Measurements from ENCODE around the gene TMOD1. TPM values are rescaled to one million over a fixed set of nuclear protein-coding genes. Genes with fewer than 3 reads are reported as not detected.

Gene TMOD1
- total and polyA plus RNA-seq, 10 of the 15 experiments (the other 5 are each of a cell fraction or from before 2014, with no cell fraction given) = 4.0 to 44.1 (median 15.4) TPM

GRCh38 chr9:97529363-97530076 lies 28.1 kb downstream of the TMOD1 start (continued):
- TF ChIP-seq, protein P1, sequence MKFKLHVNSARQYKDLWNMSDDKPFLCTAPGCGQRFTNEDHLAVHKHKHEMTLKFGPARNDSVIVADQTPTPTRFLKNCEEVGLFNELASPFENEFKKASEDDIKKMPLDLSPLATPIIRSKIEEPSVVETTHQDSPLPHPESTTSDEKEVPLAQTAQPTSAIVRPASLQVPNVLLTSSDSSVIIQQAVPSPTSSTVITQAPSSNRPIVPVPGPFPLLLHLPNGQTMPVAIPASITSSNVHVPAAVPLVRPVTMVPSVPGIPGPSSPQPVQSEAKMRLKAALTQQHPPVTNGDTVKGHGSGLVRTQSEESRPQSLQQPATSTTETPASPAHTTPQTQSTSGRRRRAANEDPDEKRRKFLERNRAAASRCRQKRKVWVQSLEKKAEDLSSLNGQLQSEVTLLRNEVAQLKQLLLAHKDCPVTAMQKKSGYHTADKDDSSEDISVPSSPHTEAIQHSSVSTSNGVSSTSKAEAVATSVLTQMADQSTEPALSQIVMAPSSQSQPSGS (IDR thresholded peaks at IDR 0.05; ENCODE audit: low read length) = no peak
- TF ChIP-seq NR2C1 (IDR thresholded peaks at IDR 0.05) (no peak), BCLAF1 (IDR thresholded peaks at IDR 0.05) (no peak), IKZF2 (IDR thresholded peaks at IDR 0.05) (peak in 1 of 2 experiments; percentile 39; a peak in 2 of 4 replicates), ATF7 (IDR thresholded peaks at IDR 0.05; ENCODE audit: low read depth) (peak; percentile 68), MTA2 (IDR thresholded peaks at IDR 0.05; ENCODE audit: low read depth) (0 out of 2 replicates have a peak, but pooled peaks have one; percentile 31), CREM (IDR thresholded peaks at IDR 0.05; ENCODE audit: low read depth) (peak; percentile 21; the same call in 1 of the 2 replicates), E4F1 (IDR thresholded peaks at IDR 0.05; ENCODE audit: borderline replicate concordance, partially characterized antibody) (no peak), JUNB (IDR thresholded peaks at IDR 0.05) (peak; percentile 86), RUNX3 (IDR thresholded peaks at IDR 0.05; ENCODE audit: low read length) (peak; percentile 42; the same call in 1 of the 2 replicates), POLR2A (IDR thresholded peaks at IDR 0.05; ENCODE audit: low read depth, low read length) (0 out of 2 replicates have a peak, but pooled peaks have one; percentile 27), EED (IDR thresholded peaks at IDR 0.05; ENCODE audit: low read depth) (peak; percentile 67), KLF5 (IDR thresholded peaks at IDR 0.05; ENCODE audit: partially characterized antibody) (no peak), MTA3 (IDR thresholded peaks at IDR 0.05; ENCODE audit: borderline replicate concordance, low read length) (no peak), ZNF217 (IDR thresholded peaks at IDR 0.05) (peak; percentile 73; the same call in 1 of the 2 replicates), SMARCA5 (IDR thresholded peaks at IDR 0.05) (peak; percentile 83; the same call in 1 of the 2 replicates), TAF1 (IDR thresholded peaks at IDR 0.05; ENCODE audit: borderline replicate concordance, low read depth, low read length) (0 out of 2 replicates have a peak, but pooled peaks have one; percentile 9)
- TF ChIP-seq, protein P2, sequence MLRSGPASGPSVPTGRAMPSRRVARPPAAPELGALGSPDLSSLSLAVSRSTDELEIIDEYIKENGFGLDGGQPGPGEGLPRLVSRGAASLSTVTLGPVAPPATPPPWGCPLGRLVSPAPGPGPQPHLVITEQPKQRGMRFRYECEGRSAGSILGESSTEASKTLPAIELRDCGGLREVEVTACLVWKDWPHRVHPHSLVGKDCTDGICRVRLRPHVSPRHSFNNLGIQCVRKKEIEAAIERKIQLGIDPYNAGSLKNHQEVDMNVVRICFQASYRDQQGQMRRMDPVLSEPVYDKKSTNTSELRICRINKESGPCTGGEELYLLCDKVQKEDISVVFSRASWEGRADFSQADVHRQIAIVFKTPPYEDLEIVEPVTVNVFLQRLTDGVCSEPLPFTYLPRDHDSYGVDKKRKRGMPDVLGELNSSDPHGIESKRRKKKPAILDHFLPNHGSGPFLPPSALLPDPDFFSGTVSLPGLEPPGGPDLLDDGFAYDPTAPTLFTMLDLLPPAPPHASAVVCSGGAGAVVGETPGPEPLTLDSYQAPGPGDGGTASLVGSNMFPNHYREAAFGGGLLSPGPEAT (IDR thresholded peaks at IDR 0.05; ENCODE audit: low read depth) = no peak
